Measurements from ENCODE around the gene SNRNP40.

The SNRNP40 gene

DNA sequence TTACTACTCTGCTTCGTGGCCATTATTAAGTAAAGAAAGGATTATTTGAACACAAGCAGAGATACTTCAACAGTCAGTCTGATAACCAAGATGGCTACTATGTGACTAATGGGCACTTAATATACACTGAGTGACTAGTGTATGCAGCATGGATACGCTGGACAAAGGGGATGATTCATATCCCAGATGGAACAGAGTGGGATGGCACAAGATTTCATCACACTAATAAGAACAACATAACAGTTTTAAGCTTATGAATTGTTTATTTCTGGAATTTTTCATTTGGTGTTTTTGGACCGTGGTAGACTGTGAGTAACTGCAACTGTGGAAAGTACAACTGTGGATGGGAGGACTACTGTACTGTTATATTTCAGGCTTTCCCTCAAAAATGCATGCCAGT, 9.7 kb upstream of the SNRNP40 start:
- TF ChIP-seq, protein P1, sequence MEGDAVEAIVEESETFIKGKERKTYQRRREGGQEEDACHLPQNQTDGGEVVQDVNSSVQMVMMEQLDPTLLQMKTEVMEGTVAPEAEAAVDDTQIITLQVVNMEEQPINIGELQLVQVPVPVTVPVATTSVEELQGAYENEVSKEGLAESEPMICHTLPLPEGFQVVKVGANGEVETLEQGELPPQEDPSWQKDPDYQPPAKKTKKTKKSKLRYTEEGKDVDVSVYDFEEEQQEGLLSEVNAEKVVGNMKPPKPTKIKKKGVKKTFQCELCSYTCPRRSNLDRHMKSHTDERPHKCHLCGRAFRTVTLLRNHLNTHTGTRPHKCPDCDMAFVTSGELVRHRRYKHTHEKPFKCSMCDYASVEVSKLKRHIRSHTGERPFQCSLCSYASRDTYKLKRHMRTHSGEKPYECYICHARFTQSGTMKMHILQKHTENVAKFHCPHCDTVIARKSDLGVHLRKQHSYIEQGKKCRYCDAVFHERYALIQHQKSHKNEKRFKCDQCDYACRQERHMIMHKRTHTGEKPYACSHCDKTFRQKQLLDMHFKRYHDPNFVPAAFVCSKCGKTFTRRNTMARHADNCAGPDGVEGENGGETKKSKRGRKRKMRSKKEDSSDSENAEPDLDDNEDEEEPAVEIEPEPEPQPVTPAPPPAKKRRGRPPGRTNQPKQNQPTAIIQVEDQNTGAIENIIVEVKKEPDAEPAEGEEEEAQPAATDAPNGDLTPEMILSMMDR (conservative IDR thresholded peaks at IDR 0.05; ENCODE audit: control insufficient read depth, insufficient read depth, low read depth, low read length): no peak
- no peak overlapping the region for H3K4me3 ChIP-seq (ENCODE audit: control insufficient read depth, low read depth, low read length)
- DNase-seq (ENCODE audit: low read depth): peak; percentile 98

DNA sequence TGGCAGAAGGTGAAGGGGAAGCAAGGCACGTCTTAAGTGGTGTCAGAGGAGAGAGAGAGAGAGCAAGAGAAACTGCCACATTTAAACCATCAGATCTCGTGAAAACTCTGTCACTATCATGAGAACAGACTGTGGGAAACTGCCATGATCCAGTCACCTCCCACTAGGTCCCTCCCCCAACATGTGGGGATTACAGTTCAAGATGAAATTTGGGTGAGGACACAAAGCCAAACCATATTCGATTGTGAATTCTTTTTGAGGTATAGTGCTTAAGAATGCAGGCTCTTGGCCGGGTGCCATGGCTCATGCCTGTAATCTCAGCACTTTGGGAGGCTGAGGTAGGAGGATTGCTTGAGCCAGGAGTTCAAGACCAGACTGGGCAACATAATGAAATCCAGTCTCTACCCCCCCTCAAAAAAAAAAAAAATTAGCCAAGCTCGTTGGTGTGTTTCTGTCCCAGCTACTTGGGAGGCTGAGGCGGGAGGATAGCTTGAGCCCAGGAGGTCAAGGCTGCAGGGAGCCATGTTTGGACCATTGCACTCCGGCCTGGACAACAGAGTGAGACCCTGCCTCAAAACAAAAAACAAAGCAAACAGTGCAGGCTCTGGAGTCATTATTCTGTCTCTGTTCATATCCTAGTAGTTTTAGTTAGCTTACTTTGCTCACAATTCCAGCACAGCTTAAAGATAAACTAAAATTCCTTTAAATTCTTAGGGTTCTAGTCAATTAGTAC, 6.3 kb upstream of the SNRNP40 start:
- peak; percentile 61 for DNase-seq (ENCODE audit: low read depth)
- TF ChIP-seq, protein P1 (conservative IDR thresholded peaks at IDR 0.05; ENCODE audit: control insufficient read depth, insufficient read depth, low read depth, low read length): no peak
- no peak overlapping the region for H3K4me3 ChIP-seq (ENCODE audit: control insufficient read depth, low read depth, low read length)

DNA sequence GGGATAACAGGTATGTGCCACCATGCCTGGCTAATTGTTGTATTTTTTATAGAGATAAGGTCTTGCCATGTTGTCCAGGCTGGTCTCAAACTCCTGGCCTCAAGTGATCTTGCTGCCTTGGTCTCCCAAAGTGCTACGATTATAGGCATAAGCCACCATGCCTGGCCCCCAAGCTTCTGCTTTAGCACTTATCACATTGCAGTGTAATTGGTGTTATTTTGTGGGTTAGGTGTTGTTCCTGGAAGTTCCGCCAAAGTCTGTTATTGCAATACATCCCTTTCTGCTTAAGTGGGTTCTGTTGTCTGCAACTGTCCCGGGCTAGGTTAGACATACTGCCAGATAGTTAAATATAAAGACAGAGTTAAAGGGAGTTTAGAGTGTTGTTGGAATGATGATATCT, 3.6 kb upstream of the SNRNP40 start:
- TF ChIP-seq, protein P1 (conservative IDR thresholded peaks at IDR 0.05; ENCODE audit: control insufficient read depth, insufficient read depth, low read depth, low read length): no peak
- DNase-seq (ENCODE audit: low read depth): no peak
- H3K4me3 ChIP-seq (ENCODE audit: control insufficient read depth, low read depth, low read length): no peak overlapping the region

DNA sequence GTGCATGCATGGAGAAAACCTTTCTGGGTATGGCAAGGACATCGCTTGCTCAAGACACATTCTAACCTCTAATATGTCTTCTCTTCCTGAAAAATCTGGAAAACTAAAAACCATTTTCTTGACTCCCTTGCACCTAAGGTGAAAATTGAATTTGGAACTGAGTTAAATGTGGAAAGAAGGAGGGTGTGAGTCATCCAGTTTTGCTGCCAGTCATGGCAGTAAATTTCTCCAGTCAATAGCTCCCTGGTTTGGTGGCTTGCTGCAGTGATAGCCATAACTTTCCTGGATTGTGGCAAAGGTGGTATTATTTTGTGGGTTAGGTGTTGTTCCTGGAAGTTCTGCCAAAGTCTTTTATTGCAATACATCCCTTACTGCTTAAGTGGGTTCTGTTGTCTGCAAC, 2.8 kb upstream of the SNRNP40 start:
- TF ChIP-seq, protein P1 (conservative IDR thresholded peaks at IDR 0.05; ENCODE audit: control insufficient read depth, insufficient read depth, low read depth, low read length): no peak
- H3K4me3 ChIP-seq (ENCODE audit: control insufficient read depth, low read depth, low read length): no peak overlapping the region
- peak; percentile 41 for DNase-seq (ENCODE audit: low read depth)

DNA sequence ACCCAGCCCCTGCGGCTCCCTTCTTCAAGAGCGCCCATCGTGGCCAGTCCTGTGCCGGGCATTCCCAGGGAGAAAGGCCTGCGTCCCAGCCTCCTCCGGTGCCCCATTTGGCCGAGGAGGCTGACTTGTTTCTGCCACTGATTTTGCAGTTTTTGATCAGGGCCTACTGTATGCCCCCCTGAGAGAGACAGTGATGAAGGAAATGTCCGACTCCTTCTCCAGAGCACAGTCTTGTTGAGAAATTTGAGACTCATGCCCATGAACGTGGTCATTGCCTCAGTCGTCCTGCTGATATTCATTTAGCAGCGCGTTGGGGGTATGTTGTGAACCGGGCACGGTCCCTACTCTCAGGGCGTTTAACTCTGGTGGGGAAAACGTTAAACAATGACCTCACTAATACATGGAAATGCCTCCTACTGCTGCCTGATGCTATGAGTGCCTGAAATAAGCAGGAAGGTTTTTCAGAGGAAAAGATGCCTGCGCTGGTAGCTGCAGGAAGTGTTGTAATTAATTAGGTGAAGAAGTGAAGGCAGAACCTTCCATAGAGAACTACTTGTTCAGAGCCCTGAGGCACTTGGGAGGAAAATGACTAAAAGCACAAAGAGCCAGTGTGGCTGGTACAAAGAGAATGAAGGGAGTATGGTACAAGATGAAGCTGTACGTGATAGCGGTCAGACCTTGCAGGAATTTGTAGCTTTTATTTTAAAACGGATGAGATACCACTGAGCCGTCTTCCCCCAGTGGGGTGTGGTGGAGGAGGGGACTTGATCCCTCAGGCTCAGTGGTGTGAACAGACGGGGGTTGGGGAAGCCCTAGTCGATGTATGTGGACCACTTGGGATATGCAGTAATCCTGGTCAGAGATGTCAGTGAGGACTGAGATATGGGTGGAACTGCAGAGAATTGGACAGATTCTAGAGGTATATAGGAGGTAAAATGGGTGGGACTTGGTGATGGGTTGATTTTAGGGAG, 974 bp upstream of the SNRNP40 start:
- TF ChIP-seq, protein P1 (conservative IDR thresholded peaks at IDR 0.05; ENCODE audit: control insufficient read depth, insufficient read depth, low read depth, low read length): no peak
- peak; percentile 28 for DNase-seq (ENCODE audit: low read depth)
- peak overlapping the region; percentile 77 for H3K4me3 ChIP-seq (ENCODE audit: control insufficient read depth, low read depth, low read length)

DNA sequence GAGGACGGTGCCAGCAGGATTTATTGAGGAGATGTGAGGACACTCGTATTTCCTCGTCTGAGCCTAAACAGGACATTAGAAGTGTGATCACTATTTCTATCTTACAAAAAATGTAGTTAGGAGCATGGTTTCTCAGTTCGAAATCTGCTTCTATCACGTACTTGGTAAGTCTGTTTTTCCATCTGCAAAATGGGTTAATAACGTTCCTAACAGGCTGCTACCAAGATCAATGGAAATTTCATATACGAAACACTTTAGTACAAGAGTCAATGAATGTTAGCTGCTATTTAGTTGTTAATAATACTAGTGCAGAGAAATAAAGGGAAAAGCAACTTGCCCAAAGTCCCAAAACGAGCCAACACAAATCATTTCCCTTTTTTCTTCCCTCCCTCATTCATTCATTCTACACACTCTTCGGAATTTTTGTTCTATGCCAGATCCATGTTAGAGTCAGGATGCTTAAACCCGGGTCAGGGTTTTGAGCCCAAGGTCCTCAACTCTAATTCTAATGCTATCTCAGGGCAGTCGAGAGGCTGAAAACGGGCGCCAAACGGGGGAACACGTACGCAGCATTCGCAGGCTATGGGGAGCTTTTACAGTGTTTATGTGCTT, 608 bp downstream of the SNRNP40 start:
- TF ChIP-seq, protein P1 (conservative IDR thresholded peaks at IDR 0.05; ENCODE audit: control insufficient read depth, insufficient read depth, low read depth, low read length): no peak
- DNase-seq (ENCODE audit: low read depth): no peak
- peak overlapping the region; percentile 77 for H3K4me3 ChIP-seq (ENCODE audit: control insufficient read depth, low read depth, low read length)

Measured in fibroblast of mammary gland (primary cell).